DND-41 (cell line): Measurements from ENCODE around the gene DRC3.

Source experiments
- CTCF ChIP-seq: IDR thresholded peaks from 2 replicates; pipeline ENCODE4 v1.5.1; 2012; ENCODE audit warnings: borderline replicate concordance, low read length, moderate library complexity, mild to moderate bottlenecking; ENCODE audit not compliant: poor library complexity, severe bottlenecking; ENCODE audit errors: extremely low read depth
- EZH2 ChIP-seq: IDR thresholded peaks from 3 replicates; pipeline ENCODE4 v1.6.1; 2012; ENCODE audit warnings: borderline replicate concordance, low read depth, mild to moderate bottlenecking, moderate library complexity, low read length, inconsistent platforms; ENCODE audit not compliant: severe bottlenecking

GRCh38 chr17:17946093-17946492 lies 26.6 kb upstream of the DRC3 start:
- no peak for TF ChIP-seq CTCF
- no peak for TF ChIP-seq EZH2
